ENCODE data around the gene EFNB2.

GRCh38 chr13:106493533-106494220 lies 41.8 kb downstream of the EFNB2 start:
- no peak for TF ChIP-seq CTCF (IDR thresholded peaks at IDR 0.05)
- TF ChIP-seq POLR2A (IDR thresholded peaks at IDR 0.05): no peak
- no peak for TF ChIP-seq POLR2AphosphoS5 (IDR thresholded peaks at IDR 0.05)
